ENCODE measurements around the gene VAMP8.

The VAMP8 gene

DNA sequence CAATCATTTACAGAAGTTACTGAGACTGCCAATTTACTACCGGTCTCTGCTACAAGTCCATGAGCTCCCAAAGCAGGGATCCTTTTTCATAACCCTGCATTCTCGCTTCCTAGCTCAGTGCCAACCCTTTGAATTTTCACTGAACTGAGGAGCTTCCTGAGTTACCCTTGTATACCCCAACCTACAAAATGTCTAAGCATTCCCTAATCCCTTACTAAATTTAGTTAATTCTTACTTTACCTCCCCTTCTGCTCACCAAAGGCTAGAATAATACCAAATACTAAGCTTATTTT lies 28.8 kb upstream of the VAMP8 start:
- TF ChIP-seq ZFX (IDR thresholded peaks at IDR 0.05; ENCODE audit: borderline replicate concordance) (no peak), CTCF (IDR thresholded peaks at IDR 0.05) (no peak)
- peak overlapping the region; percentile 71 for H3K27ac ChIP-seq

GRCh38 chr2:85549095-85549494 lies 28.3 kb upstream of the VAMP8 start:
- TF ChIP-seq ZFX (IDR thresholded peaks at IDR 0.05; ENCODE audit: borderline replicate concordance) (no peak), CTCF (IDR thresholded peaks at IDR 0.05) (no peak)
- H3K27ac ChIP-seq: peak overlapping the region; percentile 71; the same call in 1 of the 2 replicates

DNA sequence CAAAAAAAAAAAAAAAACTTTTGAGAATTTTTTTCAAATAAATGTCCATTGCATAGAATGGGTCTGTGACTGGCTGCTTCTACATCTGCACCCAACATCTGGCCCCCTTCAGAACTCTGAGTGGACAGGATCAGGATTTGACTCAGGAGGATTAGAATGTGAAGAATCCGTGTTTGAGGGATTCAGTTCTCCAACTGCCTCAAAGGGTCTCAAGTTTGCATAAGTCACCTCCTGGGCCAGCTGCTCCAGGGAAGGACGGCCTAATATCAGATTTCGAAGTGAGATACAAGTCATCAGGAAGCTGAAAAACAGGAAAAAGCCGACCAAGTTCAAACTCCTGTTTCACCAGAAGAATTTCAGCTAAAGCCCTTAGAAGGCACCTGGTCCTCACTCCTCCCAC lies 27.6 kb upstream of the VAMP8 start:
- TF ChIP-seq CTCF (IDR thresholded peaks at IDR 0.05) (no peak), ZFX (IDR thresholded peaks at IDR 0.05; ENCODE audit: borderline replicate concordance) (no peak)

DNA sequence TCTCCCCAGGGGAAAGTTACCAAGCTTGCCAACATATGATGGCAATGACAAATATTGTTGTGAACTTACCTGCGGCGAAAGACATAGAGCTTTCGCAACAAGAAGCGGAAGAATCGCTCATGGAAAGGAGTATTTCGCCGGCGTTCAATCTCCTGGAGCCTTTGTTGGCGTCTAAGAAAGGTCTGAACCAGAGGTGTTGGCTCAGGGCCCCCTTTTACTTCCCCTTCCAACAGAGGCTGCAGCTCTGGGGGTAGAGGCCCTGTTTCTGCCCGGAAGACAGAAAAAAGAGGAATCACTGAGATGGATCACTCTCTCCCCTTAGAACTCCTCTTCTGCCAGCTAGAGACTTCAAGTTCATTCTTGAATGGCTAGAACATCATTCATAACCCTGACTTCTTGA lies 26.9 kb upstream of the VAMP8 start:
- H3K27ac ChIP-seq: no peak overlapping the region
- TF ChIP-seq CTCF (IDR thresholded peaks at IDR 0.05) (no peak), ZFX (IDR thresholded peaks at IDR 0.05; ENCODE audit: borderline replicate concordance) (no peak)

More for the DNA sequence above, 27.6 kb upstream of the VAMP8 start:
- H3K27ac ChIP-seq: no peak overlapping the region

DNA sequence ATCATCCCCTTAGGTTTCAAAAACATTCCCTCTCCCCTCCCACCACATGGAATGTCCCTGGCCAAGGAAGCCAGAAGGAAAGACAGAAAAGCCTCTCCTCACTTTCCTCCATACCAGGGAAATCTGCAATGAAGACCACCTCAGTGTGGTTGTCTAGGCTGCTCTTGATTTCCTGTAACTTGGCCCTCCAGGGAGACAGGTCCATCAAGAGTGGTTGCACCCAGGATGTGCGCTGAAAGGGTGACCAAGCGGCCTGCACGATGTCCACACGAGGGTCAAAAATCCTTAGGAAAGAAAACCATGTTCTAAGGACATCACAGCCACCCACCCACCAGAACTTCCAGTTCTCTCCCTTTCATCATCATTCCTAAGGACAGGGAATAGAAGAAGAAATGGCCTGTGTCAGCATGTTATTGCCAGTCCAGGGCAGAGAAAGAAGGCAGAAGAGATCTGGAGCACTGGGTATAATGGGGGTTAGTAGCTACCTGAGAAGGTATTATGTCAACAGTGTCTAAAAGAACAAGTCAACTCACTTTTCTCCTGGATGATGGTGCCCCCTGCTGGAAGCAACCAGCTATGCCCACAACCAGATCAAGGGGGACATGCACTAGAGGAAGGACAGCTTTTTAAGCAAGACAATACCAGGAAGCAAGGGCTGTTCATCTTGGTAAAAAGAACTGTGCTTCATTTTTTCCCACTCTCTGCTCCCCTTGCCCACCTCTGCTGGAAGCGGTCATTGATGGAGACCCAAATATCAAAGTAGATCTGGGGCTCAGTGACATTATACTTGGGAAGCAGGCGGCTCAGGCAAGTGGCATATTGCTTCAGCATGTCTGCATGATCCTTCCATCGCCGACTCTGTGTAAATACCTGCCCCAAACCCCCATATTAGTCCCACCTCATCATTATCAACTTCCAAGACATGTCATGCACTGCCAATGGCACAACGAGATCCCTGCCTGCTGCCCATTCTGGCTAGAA lies 25.4 kb upstream of the VAMP8 start:
- TF ChIP-seq CTCF (IDR thresholded peaks at IDR 0.05) (peak; percentile 87), ZFX (IDR thresholded peaks at IDR 0.05; ENCODE audit: borderline replicate concordance) (no peak)
- no peak overlapping the region for H3K27ac ChIP-seq

DNA sequence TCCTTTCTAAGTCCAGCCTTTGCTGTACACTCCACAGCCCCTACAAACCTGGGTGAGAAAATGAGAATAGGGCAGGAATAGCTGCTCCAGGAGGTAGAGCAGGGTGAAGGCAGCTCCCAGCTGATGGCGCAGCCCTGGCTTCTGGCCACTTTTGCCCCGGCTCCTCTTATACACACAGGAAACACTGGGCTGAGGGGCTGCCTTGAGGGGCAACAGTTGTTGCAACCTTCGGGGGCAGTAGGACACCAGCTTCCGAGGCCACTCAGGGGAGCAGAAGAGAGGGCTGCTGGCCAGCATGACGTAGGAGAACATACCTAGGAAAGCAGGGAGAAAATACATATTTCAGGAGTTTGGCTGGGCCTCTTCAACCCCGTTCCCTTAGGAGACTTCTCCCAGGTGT lies 24.2 kb upstream of the VAMP8 start:
- TF ChIP-seq CTCF (IDR thresholded peaks at IDR 0.05) (no peak), ZFX (IDR thresholded peaks at IDR 0.05; ENCODE audit: borderline replicate concordance) (no peak)
- no peak overlapping the region for H3K27ac ChIP-seq

- no peak overlapping the region for H3K27ac ChIP-seq
- no peak for TF ChIP-seq ZFX (IDR thresholded peaks at IDR 0.05; ENCODE audit: borderline replicate concordance)
- TF ChIP-seq CTCF (IDR thresholded peaks at IDR 0.05): no peak
These were observed 22.3 kb upstream of the VAMP8 start for GRCh38 chr2:85554980-85555612.

Measured in 22Rv1 (cell line).